Fibroblast of gingiva (primary cell): ENCODE measurements around the gene ARHGAP21.
"Not testable (repeated sequence)": the region's sequence is repeated elsewhere in the genome, so short reads cannot be mapped to it uniquely, and the experiment has no call there.

ENCODE experiments used
- DNase-seq: peaks from one replicate; pipeline ENCODE4 v3.0.0-alpha.2; 2011; ENCODE audit warnings: low read depth

ARHGAP21 gene

GRCh38 chr10:24625778-24626177, 97.9 kb downstream of the ARHGAP21 start:
- DNase-seq: no peak

DNA sequence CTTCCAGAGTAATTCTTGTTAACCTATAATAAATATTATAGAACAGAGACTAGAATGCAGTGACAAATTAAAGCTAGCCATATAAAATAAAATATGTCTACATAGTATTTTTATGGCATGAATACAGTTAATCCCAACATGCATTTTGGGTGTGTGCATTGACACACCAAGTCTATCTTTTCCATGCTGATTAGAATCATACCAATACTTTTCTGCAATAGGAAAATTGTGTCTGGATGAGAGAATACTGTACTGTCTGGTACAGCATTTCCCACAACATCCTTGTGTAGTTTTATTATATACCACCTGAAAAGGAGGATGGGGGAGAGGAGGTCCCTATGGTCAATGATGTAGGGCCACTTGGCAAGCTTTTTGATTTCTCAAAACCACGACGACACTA, 100.3 kb downstream of the ARHGAP21 start:
- DNase-seq: no peak

- no peak for DNase-seq
Measured at GRCh38 chr10:24622781-24623301, 100.8 kb downstream of the ARHGAP21 start.

GRCh38 chr10:24621035-24621795, 102.5 kb downstream of the ARHGAP21 start:
- DNase-seq: not testable (repeated sequence)

- DNase-seq: peak; percentile 22
Measured at GRCh38 chr10:24619994-24620310, 103.7 kb downstream of the ARHGAP21 start.

- DNase-seq: not testable (repeated sequence)
Measured at GRCh38 chr10:24619291-24619993, 104.2 kb downstream of the ARHGAP21 start.

DNA sequence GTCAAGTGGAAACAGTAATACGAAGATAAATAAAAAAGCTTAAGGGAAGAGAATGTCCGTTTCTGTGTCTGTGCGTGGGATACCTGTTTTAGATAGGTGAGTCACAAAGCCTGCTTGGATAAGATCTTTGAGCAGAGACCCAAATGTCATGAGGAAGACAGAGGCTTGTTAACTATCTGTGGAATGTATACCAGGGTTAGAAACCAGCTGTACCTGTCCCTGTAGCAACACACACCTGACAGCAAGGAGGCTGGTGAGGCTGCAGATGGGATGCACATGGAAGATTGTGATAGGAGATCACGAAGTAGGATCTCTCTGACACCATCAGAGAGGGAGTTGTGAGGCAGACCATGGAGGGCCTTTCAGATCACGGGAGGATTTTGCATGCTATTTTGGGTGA, 105.3 kb downstream of the ARHGAP21 start:
- no peak for DNase-seq

- DNase-seq: peak; percentile 14
Measured at GRCh38 chr10:24617771-24618396, 105.8 kb downstream of the ARHGAP21 start.

DNA sequence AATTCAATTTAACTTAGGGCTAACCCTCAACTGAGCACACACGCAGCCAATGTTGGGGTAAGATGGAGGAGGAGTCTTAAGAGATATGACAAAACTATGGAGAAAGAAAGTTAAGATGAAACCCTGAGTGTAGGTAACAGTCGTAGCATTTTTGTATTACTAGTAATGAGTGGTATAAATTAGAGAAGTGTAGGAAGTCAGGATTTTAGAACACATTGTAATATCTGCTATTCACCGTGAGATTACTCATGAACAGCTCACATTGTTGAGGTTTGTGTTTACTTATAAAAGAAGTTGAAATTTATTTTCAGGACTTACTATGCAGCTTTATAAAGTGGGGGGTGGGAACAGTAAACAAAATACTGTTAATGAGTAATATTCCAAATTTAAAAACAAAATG, 107.2 kb downstream of the ARHGAP21 start:
- DNase-seq: no peak

- DNase-seq: peak; percentile 19
Measured at GRCh38 chr10:24606021-24606420, 117.7 kb downstream of the ARHGAP21 start.

DNA sequence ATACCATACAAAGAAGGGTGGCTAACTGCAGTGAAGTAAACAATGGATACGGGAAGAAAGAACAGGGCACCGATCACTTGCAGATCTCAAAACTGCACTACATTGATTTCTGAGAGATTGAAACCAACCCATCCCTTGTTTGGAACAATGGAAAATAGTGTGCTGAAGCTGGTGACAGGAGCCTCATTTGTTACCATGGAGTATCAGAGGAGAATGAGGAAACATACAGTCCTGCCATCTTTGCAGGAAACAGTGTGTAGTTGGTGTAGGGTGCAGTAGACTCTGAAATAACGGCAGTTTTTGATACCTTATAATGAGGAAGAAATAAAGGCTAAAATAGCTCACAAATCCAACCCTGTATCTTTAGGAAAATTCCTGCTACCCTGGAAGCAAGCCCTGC, 118.5 kb downstream of the ARHGAP21 start:
- DNase-seq: no peak

- DNase-seq: no peak
Measured at GRCh38 chr10:24603333-24603732, 120.4 kb downstream of the ARHGAP21 start.

GRCh38 chr10:24597961-24598360, 125.7 kb downstream of the ARHGAP21 start:
- DNase-seq: no peak

DNA sequence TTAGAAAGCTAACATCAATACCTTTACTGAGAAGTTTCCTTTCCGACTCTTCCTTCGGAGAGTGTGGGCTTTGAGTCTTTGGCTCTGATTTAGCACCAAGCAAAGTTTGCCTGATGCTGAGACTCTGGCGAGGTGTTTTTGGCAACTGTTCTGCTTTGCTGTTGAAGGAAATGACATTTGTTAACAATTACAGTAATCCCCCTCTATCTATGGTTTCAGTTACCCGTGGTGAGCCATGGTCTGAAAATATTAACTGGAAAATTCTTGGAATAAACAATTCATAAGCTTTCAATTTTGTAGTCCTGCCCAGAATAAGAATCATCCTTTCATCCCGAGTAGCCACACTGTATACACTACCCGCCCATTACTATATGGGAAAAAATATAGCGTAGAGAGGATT, 126.3 kb downstream of the ARHGAP21 start:
- DNase-seq: no peak

DNA sequence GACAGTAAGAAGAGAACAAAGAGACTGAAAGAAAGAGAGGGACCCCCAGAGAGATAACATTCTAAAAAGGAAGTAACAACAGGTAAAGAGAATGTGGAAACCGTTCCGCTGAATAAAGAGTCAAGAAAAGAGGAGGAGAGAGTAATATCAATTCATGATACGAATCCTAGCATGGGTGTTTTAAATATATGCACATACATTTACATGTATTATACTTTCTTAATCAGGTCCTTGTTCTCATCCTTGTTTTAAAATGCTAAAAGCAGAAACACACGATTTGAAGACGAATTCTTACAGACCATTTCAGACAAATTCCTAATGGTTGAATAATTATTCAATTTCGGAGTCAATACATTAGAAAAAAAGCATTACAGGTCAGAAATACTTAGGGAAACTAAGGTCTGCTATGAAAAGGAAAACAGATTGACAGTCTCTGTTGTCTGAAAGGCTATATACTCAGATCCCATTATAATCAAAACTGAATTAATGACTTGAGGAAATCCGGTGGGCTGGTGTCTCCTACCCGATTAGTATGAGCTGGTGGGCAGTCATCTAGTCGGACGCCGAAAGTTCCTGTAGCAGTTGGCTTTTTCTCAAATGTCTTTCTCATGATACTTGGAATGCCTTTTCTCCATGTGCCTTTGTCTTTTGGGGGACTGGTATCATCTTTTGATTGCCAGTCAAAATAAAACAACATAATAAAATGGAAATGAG, 127.3 kb downstream of the ARHGAP21 start:
- DNase-seq: no peak

DNA sequence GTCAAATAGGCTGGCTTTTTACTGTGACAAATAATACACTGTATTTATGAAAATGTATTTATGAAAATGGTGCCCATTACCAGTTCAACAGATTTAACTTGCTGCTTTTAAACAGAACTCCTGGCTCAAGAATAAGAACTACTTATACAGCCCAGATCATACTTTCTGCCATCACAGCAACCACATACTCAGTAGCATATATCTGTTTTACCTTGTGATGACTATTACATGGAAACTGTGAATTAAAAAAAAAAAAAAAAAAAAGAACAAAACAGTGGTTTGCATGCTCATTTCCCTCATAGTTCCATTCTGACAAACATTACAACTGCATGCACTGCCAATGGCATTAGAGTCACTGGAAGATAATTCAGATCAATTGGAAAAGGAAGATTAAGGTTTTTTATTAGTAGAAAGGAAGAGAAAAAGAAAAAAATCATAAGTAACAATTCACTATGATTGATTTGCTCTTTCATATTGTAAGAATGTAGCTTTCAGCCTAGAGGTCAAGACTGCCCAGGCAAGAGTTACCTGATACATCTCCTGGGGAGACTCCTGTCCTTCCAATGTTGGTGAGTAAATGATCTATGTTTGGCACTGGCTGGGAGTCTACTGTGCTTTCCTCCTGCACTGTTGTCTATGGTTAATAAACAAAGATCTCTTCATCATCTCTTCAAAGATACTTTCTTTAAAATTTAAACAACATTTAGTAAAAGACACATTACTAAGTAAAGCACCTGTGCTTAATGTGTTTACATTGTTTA, 132.8 kb downstream of the ARHGAP21 start:
- DNase-seq: no peak

DNA sequence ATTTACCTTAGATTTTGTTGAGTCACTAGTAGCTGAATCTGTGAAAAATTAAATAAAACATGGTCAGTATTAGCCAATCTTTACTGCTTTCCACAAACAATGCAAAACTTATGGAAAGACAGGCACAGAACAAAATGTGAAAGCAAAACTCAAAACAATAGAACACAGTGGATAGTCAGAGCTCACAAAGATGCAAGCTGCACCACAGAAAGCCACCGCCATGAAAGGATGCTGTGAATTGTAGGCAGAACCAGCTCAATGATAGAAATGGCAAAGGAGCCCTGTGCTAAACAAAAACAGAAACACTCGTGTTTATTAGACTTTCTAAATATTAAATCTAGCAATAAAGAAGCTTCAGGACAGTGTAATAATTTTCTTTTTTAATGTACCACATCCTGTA, 134.4 kb downstream of the ARHGAP21 start:
- DNase-seq: no peak

DNA sequence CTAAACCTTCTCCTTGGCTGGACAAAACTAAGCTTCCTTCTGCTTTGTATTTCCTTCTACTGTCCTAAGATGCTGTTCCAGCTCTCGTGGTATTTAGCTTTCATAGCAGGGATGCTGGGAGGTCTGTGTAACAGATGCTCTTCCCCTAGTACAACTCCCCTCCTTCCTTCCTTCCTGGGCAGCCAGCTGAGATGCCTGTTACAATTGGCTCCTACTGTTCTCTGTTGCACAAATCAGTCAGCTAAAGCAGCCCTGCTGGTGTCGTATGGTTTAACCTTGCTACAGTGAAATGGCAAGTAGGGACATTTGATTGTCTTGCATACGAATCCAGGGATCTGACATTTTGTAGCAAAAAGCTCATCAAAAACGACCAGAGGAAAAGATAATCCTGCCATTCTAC, 143.8 kb downstream of the ARHGAP21 start:
- DNase-seq: no peak

GRCh38 chr10:24579448-24579847, 144.2 kb downstream of the ARHGAP21 start:
- no peak for DNase-seq

DNA sequence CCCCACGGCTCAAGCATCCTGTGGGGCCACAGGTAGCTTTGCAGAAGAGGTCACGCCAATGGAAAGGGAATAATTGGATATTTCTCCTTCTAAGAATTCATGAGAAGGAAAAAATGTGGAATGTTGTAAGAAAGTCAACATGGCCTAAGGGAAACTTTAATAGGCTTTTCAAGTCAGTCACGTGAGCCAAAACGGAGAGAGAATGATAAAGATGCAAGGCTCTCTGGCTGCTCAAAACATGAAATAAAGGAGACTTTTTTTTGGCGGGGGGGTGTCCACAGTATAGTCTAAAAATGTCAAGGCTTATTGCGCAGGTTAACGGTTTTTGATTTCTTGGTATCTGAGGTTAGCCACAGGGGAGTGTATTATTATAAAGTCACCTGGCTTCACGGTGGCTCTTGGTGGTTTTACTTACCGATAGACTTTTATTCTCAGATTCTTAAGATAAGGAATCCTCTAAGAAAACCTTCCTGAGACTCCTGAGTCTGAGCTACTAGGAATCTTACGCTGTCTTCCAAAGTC, 148.1 kb downstream of the ARHGAP21 start:
- no peak for DNase-seq

- no peak for DNase-seq
Measured at GRCh38 chr10:24574578-24575155, 149.0 kb downstream of the ARHGAP21 start.
